A673 (cell line): ENCODE data around the gene SNRPA. TPM values are rescaled to one million over a fixed set of nuclear protein-coding genes. Genes with fewer than 3 reads are reported as not detected.

ENCODE experiments used
- BruUV-seq: library from RNA; stranded (reverse); fragments of 400-500 nt; replicated peaks from 2 replicates; lab custom pipeline; 2021; lab: Mats Ljungman, UMichigan
- CTCF ChIA-PET: fragments of 300-600 bp; sonication (Branson Sonifier 250); formaldehyde crosslinking; loops from one replicate; lab custom pipeline; 2022; ENCODE audit warnings: antibody characterized with exemption; lab: Charles Lee
- POLR2A ChIA-PET: fragments of 300-600 bp; sonication (Branson Sonifier 250); formaldehyde crosslinking; loops from one replicate; lab custom pipeline; 2022; ENCODE audit warnings: antibody characterized with exemption; ENCODE audit not compliant: low non-redundant PET; lab: Charles Lee
- DNase-seq: peaks from one replicate; pipeline ENCODE4 v3.0.0-alpha.2; 2015; ENCODE audit warnings: low spot score
- H3K27ac ChIP-seq: fragments of 200-600 bp; sonication (generic); 2 replicates; pipeline ENCODE4 v1.5.1; 2016; ENCODE audit warnings: mixed run types, low read depth, mild to moderate bottlenecking, mixed read lengths, antibody characterized with exemption, low read length; ENCODE audit not compliant: poor library complexity, severe bottlenecking
- H3K27me3 ChIP-seq: fragments of 200-600 bp; sonication (generic); replicated peaks from 2 replicates; pipeline ENCODE4 v1.6.1; 2017; ENCODE audit warnings: mixed run types, low read depth, mild to moderate bottlenecking, mixed read lengths, antibody characterized with exemption, low read length; ENCODE audit not compliant: insufficient read depth, poor library complexity
- H3K36me3 ChIP-seq: fragments of 200-600 bp; sonication (generic); 2 replicates; pipeline ENCODE4 v1.6.1; 2016; ENCODE audit warnings: mixed run types, mild to moderate bottlenecking, mixed read lengths, antibody characterized with exemption, low read length; ENCODE audit not compliant: insufficient read depth, poor library complexity, severe bottlenecking
- H3K4me1 ChIP-seq: fragments of 200-600 bp; sonication (generic); 2 replicates; pipeline ENCODE4 v1.6.1; 2017; ENCODE audit warnings: mixed run types, mild to moderate bottlenecking, mixed read lengths, antibody characterized with exemption, low read length; ENCODE audit not compliant: insufficient read depth, poor library complexity, severe bottlenecking
- H3K4me3 ChIP-seq: fragments of 200-600 bp; sonication (generic); 2 replicates; pipeline ENCODE4 v1.5.1; 2016; ENCODE audit warnings: low read depth, mixed run types, mild to moderate bottlenecking, mixed read lengths, low read length; ENCODE audit not compliant: poor library complexity, severe bottlenecking
- H3K9me3 ChIP-seq: fragments of 200-600 bp; sonication (generic); 2 replicates; pipeline ENCODE4 v1.6.1; 2016; ENCODE audit warnings: mixed run types, low read depth, mild to moderate bottlenecking, mixed read lengths, antibody characterized with exemption, low read length; ENCODE audit not compliant: poor library complexity, severe bottlenecking
- EZH2 ChIP-seq: fragments of 200-600 bp; sonication (generic); IDR thresholded peaks from 2 replicates; pipeline ENCODE4 v1.6.1; 2017; ENCODE audit warnings: borderline replicate concordance, low read depth, mild to moderate bottlenecking, mixed read lengths, antibody characterized with exemption, low read length; ENCODE audit not compliant: poor library complexity, severe bottlenecking
- intact Hi-C: fragments of 100-400 bp; cut with micrococcal nuclease; formaldehyde crosslinking; loops from one replicate; pipeline ENCODE4 v1.10.0; 2022; ENCODE audit not compliant: unreplicated experiment
- total RNA-seq: library from RNA; stranded (reverse); gene quantifications from 2 replicates; pipeline ENCODE4 v1.2.3, GENCODE V29; 2021
- TF ChIP-seq, protein P1 (sequence below): fragments of 300-800, 200-600 bp; sonication (generic); conservative IDR thresholded peaks from 2 replicates; pipeline ENCODE4 v1.5.1; 2017; ENCODE audit warnings: low read depth, mild to moderate bottlenecking, antibody characterized with exemption, low read length, moderate library complexity, mixed read lengths

Gene SNRPA
- total RNA-seq, 1 experiment from 2014 or later = 167 TPM

DNA sequence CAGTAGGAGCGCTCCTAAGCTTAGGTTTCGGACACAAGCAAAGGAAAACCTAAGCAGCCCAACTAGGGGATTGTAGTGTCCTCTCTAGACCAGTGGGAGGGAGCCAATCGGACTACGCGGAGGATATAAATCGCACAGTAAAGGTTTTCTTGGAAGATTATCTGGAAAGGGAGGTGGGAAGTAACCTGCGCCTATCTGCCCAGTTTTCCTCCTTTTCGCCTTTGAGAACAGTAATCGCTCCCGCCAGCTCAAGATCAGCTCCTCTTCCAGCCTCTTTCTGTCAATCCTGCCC is 26.6 kb downstream of the SNRPA start:
- TF ChIP-seq, protein P1, sequence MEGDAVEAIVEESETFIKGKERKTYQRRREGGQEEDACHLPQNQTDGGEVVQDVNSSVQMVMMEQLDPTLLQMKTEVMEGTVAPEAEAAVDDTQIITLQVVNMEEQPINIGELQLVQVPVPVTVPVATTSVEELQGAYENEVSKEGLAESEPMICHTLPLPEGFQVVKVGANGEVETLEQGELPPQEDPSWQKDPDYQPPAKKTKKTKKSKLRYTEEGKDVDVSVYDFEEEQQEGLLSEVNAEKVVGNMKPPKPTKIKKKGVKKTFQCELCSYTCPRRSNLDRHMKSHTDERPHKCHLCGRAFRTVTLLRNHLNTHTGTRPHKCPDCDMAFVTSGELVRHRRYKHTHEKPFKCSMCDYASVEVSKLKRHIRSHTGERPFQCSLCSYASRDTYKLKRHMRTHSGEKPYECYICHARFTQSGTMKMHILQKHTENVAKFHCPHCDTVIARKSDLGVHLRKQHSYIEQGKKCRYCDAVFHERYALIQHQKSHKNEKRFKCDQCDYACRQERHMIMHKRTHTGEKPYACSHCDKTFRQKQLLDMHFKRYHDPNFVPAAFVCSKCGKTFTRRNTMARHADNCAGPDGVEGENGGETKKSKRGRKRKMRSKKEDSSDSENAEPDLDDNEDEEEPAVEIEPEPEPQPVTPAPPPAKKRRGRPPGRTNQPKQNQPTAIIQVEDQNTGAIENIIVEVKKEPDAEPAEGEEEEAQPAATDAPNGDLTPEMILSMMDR = no peak
- TF ChIP-seq EZH2 = no peak
- POLR2A ChIA-PET = interaction anchor here (0.5 to 0.9 kb wide), 4 partner anchors 19 to 507 kb away, joined by 3 to 18 read pairs (median 4); no protein-coding TSS in a partner anchor
- DNase-seq = no peak
- Histone ChIP-seq H3K4me3 (peak overlapping the region; percentile 66), H3K27ac (peak overlapping the region; percentile 100), H3K9me3 (no peaks in the 10 kb centered on the region), H3K4me1 (peaks cover 12% of the 10 kb centered on the region), H3K36me3 (no peaks in the 10 kb centered on the region), H3K27me3 (no peaks in the 10 kb centered on the region)
- CTCF ChIA-PET = interaction anchor here (0.6 to 2.7 kb wide), 3 partner anchors 27 to 71 kb away, joined by 3 to 17 read pairs (median 7); no protein-coding TSS in a partner anchor
- intact Hi-C loops = no loop called here
- no TSS peak for BruUV-seq

DNA sequence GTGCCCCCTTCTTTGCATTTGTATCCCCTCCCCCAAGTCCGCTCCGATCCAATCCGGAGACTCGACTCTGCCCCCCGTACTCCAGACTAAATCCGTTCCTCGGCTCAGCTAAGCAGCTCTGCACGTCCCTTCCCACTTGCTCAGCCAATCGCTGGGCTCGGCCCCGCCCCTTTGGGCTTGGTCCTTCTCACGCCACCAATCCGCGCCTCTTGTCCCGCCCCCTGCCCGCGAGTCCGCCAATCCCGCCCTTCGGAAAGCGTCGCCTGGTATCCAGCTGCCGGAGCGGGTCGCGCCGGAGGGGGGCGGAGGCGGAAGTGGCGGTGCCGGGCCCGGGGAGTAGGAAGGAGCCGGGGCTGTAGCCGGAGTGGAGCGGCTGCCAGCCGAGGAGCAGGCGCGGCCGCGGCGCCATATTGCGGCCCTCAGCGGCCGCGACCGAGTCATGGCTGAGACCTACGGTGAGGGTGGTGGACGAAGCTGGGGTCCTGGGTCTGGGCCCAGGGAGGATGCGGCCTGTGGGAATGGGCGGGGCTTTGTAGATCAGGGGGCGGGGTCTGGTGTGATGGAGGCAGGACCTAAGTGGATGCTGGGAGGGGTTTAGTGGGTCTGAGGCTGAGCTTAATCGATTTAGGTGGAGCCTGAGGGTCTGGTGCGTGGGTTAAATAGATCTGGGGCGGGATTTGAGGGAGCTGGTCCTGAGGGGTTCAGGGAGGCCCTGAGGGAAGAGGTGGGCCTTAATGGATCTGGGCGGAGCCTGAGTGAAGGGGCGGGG is 27.1 kb downstream of the SNRPA start, which contains the start of gene RAB4B:
TSS of gene RAB4B (plus strand) at position 311 of the 769 bp plus-strand sequence. CDS start at position 440, 129 bp downstream.
- DNase-seq = peak; percentile 100
- Histone ChIP-seq H3K4me3 (peak within 1 kb of the TSS; percentile 66), H3K36me3 (no peaks in the 10 kb centered on the region), H3K27me3 (no peaks in the 10 kb centered on the region), H3K4me1 (peaks cover 12% of the 10 kb centered on the region), H3K27ac (peak within 1 kb of the TSS; percentile 100), H3K9me3 (no peaks in the 10 kb centered on the region)
- intact Hi-C loops = loop anchor here (1.0 kb wide), 2 partner anchors 20 to 28 kb away; partner anchors contain the start of gene ACTMAP
- no TSS peak for BruUV-seq
- POLR2A ChIA-PET = interaction anchor here (0.5 to 1.4 kb wide), 7 partner anchors 20 to 506 kb away, joined by 3 to 18 read pairs (median 3); partner anchors contain the start of genes ACTMAP and EGLN2
- CTCF ChIA-PET = interaction anchor here (0.5 to 2.7 kb wide), 5 partner anchors 10 to 70 kb away, joined by 3 to 17 read pairs (median 5); partner anchors contain the start of genes ACTMAP and EGLN2
- no peak for TF ChIP-seq EZH2
- TF ChIP-seq, protein P1 = no peak

GRCh38 chr19:40778706-40779284 is 27.8 kb downstream of the SNRPA start:
- Histone ChIP-seq H3K4me1 (peaks cover 12% of the 10 kb centered on the region), H3K27me3 (no peaks in the 10 kb centered on the region), H3K4me3 (peak overlapping the region; percentile 66), H3K9me3 (no peaks in the 10 kb centered on the region), H3K27ac (peak overlapping the region; percentile 100), H3K36me3 (no peaks in the 10 kb centered on the region)
- TF ChIP-seq, protein P1 = no peak
- no peak for TF ChIP-seq EZH2
- POLR2A ChIA-PET = interaction anchor here (0.8 to 1.4 kb wide), 3 partner anchors 20 to 28 kb away, joined by 3 read pairs; partner anchors contain the start of genes ACTMAP and EGLN2
- CTCF ChIA-PET = interaction anchor here (0.5 to 2.7 kb wide), 4 partner anchors 10 to 28 kb away, joined by 3 to 17 read pairs (median 5); partner anchors contain the start of genes ACTMAP and EGLN2
- no TSS peak for BruUV-seq
- DNase-seq = no peak
- intact Hi-C loops = loop anchor here (1.0 kb wide), 2 partner anchors 20 to 28 kb away; partner anchors contain the start of gene ACTMAP
